Measurements from ENCODE around the gene RBAK.
"Not testable (repeated sequence)": the region's sequence is repeated elsewhere in the genome, so short reads cannot be mapped to it uniquely, and the experiment has no call there.

DNA sequence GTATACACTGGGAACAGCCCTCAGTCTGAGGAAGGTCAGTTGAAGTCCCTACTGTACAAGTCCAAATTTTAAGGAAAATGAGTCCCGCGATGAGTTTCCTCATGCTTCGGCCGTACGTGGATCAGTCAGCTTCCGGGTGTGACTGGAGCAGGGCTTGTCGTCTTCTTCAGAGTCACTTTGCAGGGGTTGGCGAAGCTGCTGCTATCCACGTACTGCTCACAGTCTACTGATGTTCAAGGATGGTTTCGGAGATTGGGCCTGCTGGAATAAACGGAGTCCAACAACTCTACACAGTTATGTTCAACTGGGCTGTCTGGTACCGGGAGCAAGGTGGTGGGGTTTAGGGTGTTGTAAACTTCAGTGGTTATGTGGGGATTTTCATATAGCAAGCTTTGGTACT, 22.0 kb upstream of the RBAK start:
- not testable (repeated sequence) for TF ChIP-seq ELF1 (IDR thresholded peaks at IDR 0.05; ENCODE audit: borderline replicate concordance, low read depth); POLR2AphosphoS5 (IDR thresholded peaks at IDR 0.05; ENCODE audit: low read depth, low read length); EZH2phosphoT487 (IDR thresholded peaks at IDR 0.05; ENCODE audit: borderline replicate concordance); EZH2 (IDR thresholded peaks at IDR 0.05); RAD21 (IDR thresholded peaks at IDR 0.05; ENCODE audit: low read depth); POLR2A (IDR thresholded peaks at IDR 0.05; ENCODE audit: borderline replicate concordance, extremely low read depth, insufficient read depth, insufficient read length); ZFX (IDR thresholded peaks at IDR 0.05); YY1 (IDR thresholded peaks at IDR 0.05; ENCODE audit: extremely low read depth, insufficient replicate concordance, low read depth, low read length); FOSL1 (IDR thresholded peaks at IDR 0.05; ENCODE audit: low read depth); SP1 (IDR thresholded peaks at IDR 0.05; ENCODE audit: low read depth)
- TF ChIP-seq, protein P1, sequence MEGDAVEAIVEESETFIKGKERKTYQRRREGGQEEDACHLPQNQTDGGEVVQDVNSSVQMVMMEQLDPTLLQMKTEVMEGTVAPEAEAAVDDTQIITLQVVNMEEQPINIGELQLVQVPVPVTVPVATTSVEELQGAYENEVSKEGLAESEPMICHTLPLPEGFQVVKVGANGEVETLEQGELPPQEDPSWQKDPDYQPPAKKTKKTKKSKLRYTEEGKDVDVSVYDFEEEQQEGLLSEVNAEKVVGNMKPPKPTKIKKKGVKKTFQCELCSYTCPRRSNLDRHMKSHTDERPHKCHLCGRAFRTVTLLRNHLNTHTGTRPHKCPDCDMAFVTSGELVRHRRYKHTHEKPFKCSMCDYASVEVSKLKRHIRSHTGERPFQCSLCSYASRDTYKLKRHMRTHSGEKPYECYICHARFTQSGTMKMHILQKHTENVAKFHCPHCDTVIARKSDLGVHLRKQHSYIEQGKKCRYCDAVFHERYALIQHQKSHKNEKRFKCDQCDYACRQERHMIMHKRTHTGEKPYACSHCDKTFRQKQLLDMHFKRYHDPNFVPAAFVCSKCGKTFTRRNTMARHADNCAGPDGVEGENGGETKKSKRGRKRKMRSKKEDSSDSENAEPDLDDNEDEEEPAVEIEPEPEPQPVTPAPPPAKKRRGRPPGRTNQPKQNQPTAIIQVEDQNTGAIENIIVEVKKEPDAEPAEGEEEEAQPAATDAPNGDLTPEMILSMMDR (IDR thresholded peaks at IDR 0.05 in 2 of 3, conservative IDR thresholded peaks at IDR 0.05 in 1 of 3; ENCODE audit: borderline replicate concordance in 1 of 3, insufficient read depth in 1 of 3, low read depth in 2 of 3, low read length in 2 of 3) = not testable (repeated sequence)
- TF ChIP-seq, protein P2, sequence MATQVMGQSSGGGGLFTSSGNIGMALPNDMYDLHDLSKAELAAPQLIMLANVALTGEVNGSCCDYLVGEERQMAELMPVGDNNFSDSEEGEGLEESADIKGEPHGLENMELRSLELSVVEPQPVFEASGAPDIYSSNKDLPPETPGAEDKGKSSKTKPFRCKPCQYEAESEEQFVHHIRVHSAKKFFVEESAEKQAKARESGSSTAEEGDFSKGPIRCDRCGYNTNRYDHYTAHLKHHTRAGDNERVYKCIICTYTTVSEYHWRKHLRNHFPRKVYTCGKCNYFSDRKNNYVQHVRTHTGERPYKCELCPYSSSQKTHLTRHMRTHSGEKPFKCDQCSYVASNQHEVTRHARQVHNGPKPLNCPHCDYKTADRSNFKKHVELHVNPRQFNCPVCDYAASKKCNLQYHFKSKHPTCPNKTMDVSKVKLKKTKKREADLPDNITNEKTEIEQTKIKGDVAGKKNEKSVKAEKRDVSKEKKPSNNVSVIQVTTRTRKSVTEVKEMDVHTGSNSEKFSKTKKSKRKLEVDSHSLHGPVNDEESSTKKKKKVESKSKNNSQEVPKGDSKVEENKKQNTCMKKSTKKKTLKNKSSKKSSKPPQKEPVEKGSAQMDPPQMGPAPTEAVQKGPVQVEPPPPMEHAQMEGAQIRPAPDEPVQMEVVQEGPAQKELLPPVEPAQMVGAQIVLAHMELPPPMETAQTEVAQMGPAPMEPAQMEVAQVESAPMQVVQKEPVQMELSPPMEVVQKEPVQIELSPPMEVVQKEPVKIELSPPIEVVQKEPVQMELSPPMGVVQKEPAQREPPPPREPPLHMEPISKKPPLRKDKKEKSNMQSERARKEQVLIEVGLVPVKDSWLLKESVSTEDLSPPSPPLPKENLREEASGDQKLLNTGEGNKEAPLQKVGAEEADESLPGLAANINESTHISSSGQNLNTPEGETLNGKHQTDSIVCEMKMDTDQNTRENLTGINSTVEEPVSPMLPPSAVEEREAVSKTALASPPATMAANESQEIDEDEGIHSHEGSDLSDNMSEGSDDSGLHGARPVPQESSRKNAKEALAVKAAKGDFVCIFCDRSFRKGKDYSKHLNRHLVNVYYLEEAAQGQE (IDR thresholded peaks at IDR 0.05; ENCODE audit: low read depth) = not testable (repeated sequence)
